WTC11 (cell line): ENCODE results near the gene PRSS53. TPM values are rescaled to one million over a fixed set of nuclear protein-coding genes. Genes with fewer than 3 reads are reported as not detected.
"Not testable (repeated sequence)": the region's sequence is repeated elsewhere in the genome, so short reads cannot be mapped to it uniquely, and the experiment has no call there.

Experiments used
- ATAC-seq: fragments of 200-7000 bp; cut with Tn5 transposase; 2 replicates; pipeline ENCODE4 v1.10.0; 2021; ENCODE audit warnings: mild to moderate bottlenecking, moderate library complexity
- CTCF ChIA-PET: fragments of 300-600 bp; sonication (Branson Sonifier 250); formaldehyde crosslinking; loops from one replicate; lab custom pipeline; 2021; ENCODE audit warnings: antibody characterized with exemption; lab: Charles Lee
- POLR2A ChIA-PET: fragments of 350-600 bp; sonication (Branson Sonifier 250); formaldehyde crosslinking; loops from one replicate; lab custom pipeline; 2021; ENCODE audit warnings: antibody characterized with exemption; lab: Charles Lee
- DNase-seq: peaks from one replicate; pipeline ENCODE4 v3.0.0; 2021; ENCODE audit warnings: low spot score
- H3K27ac Mint-ChIP-seq: 2 replicates; pipeline ENCODE4 v1.8.0; 2021; ENCODE audit warnings: mixed read lengths
- H3K27me3 Mint-ChIP-seq: 2 replicates; pipeline ENCODE4 v1.8.0; 2021; ENCODE audit warnings: low read depth, mild to moderate bottlenecking, moderate library complexity, mixed read lengths
- H3K36me3 Mint-ChIP-seq: 2 replicates; pipeline ENCODE4 v1.8.0; 2021; ENCODE audit warnings: mixed read lengths
- H3K4me1 Mint-ChIP-seq: 2 replicates; pipeline ENCODE4 v1.8.0; 2022; ENCODE audit warnings: mixed read lengths
- H3K4me3 Mint-ChIP-seq: 2 replicates; pipeline ENCODE4 v1.8.0; 2021; ENCODE audit warnings: mild to moderate bottlenecking, moderate library complexity, mixed read lengths
- H3K9me3 Mint-ChIP-seq: 2 replicates; pipeline ENCODE4 v1.8.0; 2021; ENCODE audit warnings: mixed read lengths
- ATF2 ChIP-seq: sonication (generic); formaldehyde crosslinking; IDR thresholded peaks from 2 replicates; pipeline ENCODE4 v1.8.1; 2022; ENCODE audit warnings: low read depth, missing genetic modification reagents, borderline replicate concordance
- CDX4 ChIP-seq: fragments of 250-450 bp; sonication (Bioruptor Pico); IDR thresholded peaks from 2 replicates; pipeline ENCODE4 v1.9.0; 2021; ENCODE audit warnings: moderate library complexity, mild to moderate bottlenecking, inconsistent platforms, borderline replicate concordance
- CREB1 ChIP-seq: sonication (generic); formaldehyde crosslinking; IDR thresholded peaks from 2 replicates; pipeline ENCODE4 v1.8.0; 2023; ENCODE audit warnings: mild to moderate bottlenecking, missing genetic modification reagents
- ERG ChIP-seq: fragments of 250-450 bp; sonication (Bioruptor Pico); IDR thresholded peaks from 2 replicates; pipeline ENCODE4 v1.8.0; 2021; ENCODE audit warnings: mild to moderate bottlenecking
- ESRRA ChIP-seq: sonication (generic); formaldehyde crosslinking; IDR thresholded peaks from 2 replicates; pipeline ENCODE4 v1.8.1; 2022; ENCODE audit warnings: mild to moderate bottlenecking, missing genetic modification reagents, borderline replicate concordance
- GABPB1 ChIP-seq: sonication (generic); formaldehyde crosslinking; IDR thresholded peaks from 2 replicates; pipeline ENCODE4 v1.8.1; 2023; ENCODE audit warnings: mild to moderate bottlenecking, missing genetic modification reagents
- JUN ChIP-seq: sonication (generic); formaldehyde crosslinking; IDR thresholded peaks from 2 replicates; pipeline ENCODE4 v1.8.0; 2023; ENCODE audit warnings: mild to moderate bottlenecking, missing genetic modification reagents
- NFATC4 ChIP-seq: fragments of 250-450 bp; sonication (Bioruptor Pico); IDR thresholded peaks from 2 replicates; pipeline ENCODE4 v1.9.0; 2021; ENCODE audit warnings: mild to moderate bottlenecking
- NR1H2 ChIP-seq: sonication (generic); formaldehyde crosslinking; IDR thresholded peaks from 2 replicates; pipeline ENCODE4 v1.9.0; 2021; ENCODE audit warnings: mild to moderate bottlenecking, moderate library complexity, missing genetic modification reagents
- OVOL2 ChIP-seq: fragments of 250-450 bp; sonication (Bioruptor Pico); IDR thresholded peaks from 2 replicates; pipeline ENCODE4 v1.9.0; 2021; ENCODE audit warnings: mild to moderate bottlenecking, borderline replicate concordance
- PRDM15 ChIP-seq: sonication (generic); formaldehyde crosslinking; IDR thresholded peaks from 2 replicates; pipeline ENCODE4 v1.8.0; 2022; ENCODE audit warnings: missing genetic modification reagents
- PREB ChIP-seq: sonication (generic); formaldehyde crosslinking; IDR thresholded peaks from 2 replicates; pipeline ENCODE4 v1.8.1; 2022; ENCODE audit warnings: mild to moderate bottlenecking, missing genetic modification reagents, moderate library complexity, borderline replicate concordance
- RELA ChIP-seq: sonication (generic); formaldehyde crosslinking; IDR thresholded peaks from 2 replicates; pipeline ENCODE4 v1.8.1; 2022; ENCODE audit warnings: missing genetic modification reagents, mild to moderate bottlenecking, borderline replicate concordance
- TCF7 ChIP-seq: sonication (generic); formaldehyde crosslinking; IDR thresholded peaks from 2 replicates; pipeline ENCODE4 v1.8.0; 2022; ENCODE audit warnings: mild to moderate bottlenecking, low read depth, missing genetic modification reagents, moderate library complexity
- TEAD1 ChIP-seq: sonication (generic); formaldehyde crosslinking; IDR thresholded peaks from 2 replicates; pipeline ENCODE4 v1.8.0; 2022; ENCODE audit warnings: mild to moderate bottlenecking, missing genetic modification reagents
- TP53 ChIP-seq: sonication (generic); formaldehyde crosslinking; IDR thresholded peaks from 2 replicates; pipeline ENCODE4 v1.8.1; 2023; ENCODE audit warnings: mild to moderate bottlenecking, missing genetic modification reagents
- USF1 ChIP-seq: sonication (generic); formaldehyde crosslinking; IDR thresholded peaks from 2 replicates; pipeline ENCODE4 v1.8.0; 2022; ENCODE audit warnings: mild to moderate bottlenecking, missing genetic modification reagents
- ZNF121 ChIP-seq: sonication (generic); formaldehyde crosslinking; IDR thresholded peaks from 2 replicates; pipeline ENCODE4 v1.8.0; 2023; ENCODE audit warnings: missing genetic modification reagents
- ZNF138 ChIP-seq: sonication (generic); formaldehyde crosslinking; conservative IDR thresholded peaks from 2 replicates; pipeline ENCODE4 v1.8.1; 2022; ENCODE audit warnings: mild to moderate bottlenecking, moderate library complexity, missing genetic modification reagents
- ZNF671 ChIP-seq: fragments of 250-450 bp; sonication (Bioruptor Pico); IDR thresholded peaks from 2 replicates; pipeline ENCODE4 v1.8.0; 2021; ENCODE audit warnings: mild to moderate bottlenecking
- total RNA-seq: library from RNA; stranded (reverse); gene quantifications from 3 replicates; pipeline ENCODE4 v1.2.3, GENCODE V29; 2021

The PRSS53 gene
- total RNA-seq, 1 experiment from 2014 or later, result 4.9 TPM

- TF ChIP-seq GABPB1 (CRISPR knock-in tag) (peak; percentile 85), ERG (CRISPR knock-in tag) (no peak), RELA (no peak), TEAD1 (no peak), PRDM15 (CRISPR knock-in tag) (no peak), CREB1 (CRISPR knock-in tag) (no peak)
- TF ChIP-seq, all 79 proteins: peak for 6
Observed at GRCh38 chr16:31105677-31106213, 17.0 kb upstream of the PRSS53 start (continued).

GRCh38 chr16:31100876-31101641 lies 12.3 kb upstream of the PRSS53 start:
- H3K9me3 Mint-ChIP-seq, H3K27ac Mint-ChIP-seq, DNase-seq, H3K4me1 Mint-ChIP-seq, H3K36me3 Mint-ChIP-seq, POLR2A ChIA-PET, ATAC-seq, H3K4me3 Mint-ChIP-seq: not testable (repeated sequence)
- peaks cover 11% of the 10 kb centered on the region for H3K27me3 Mint-ChIP-seq
- CTCF ChIA-PET, result interaction anchor here (0.6 to 3.3 kb wide), 5 partner anchors 41 to 333 kb away, joined by 3 to 11 read pairs (median 4); partner anchors contain the start of gene HSD3B7

GRCh38 chr16:31099860-31100638 lies 11.3 kb upstream of the PRSS53 start:
- no peak overlapping the region for H3K4me3 Mint-ChIP-seq
- DNase-seq (no peak), ATAC-seq (no peak)
- no peaks in the 10 kb centered on the region for H3K36me3 Mint-ChIP-seq
- POLR2A ChIA-PET, result no interaction called here
- H3K27ac Mint-ChIP-seq, result no peak overlapping the region
- H3K9me3 Mint-ChIP-seq, result 0 out of 2 replicates have a peak, but pooled peaks cover 4% of the 10 kb centered on the region
- H3K27me3 Mint-ChIP-seq, result peaks cover 11% of the 10 kb centered on the region
- CTCF ChIA-PET, result interaction anchor here (1.6 to 3.3 kb wide), 2 partner anchors 42 to 115 kb away, joined by 8 to 11 read pairs; partner anchors contain the start of gene HSD3B7
- H3K4me1 Mint-ChIP-seq, result peaks cover 5% of the 10 kb centered on the region
- TF ChIP-seq JUN (CRISPR knock-in tag), result no peak
- TF ChIP-seq ESRRA, result no peak
- no peak for TF ChIP-seq ZNF121 (CRISPR knock-in tag)
- no peak for TF ChIP-seq NFATC4 (CRISPR knock-in tag)
- no peak for TF ChIP-seq OVOL2 (CRISPR knock-in tag)
- TF ChIP-seq NR1H2 (CRISPR knock-in tag), result no peak
- TF ChIP-seq PREB (CRISPR knock-in tag), result no peak
- no peak for TF ChIP-seq ZNF671
- no peak for TF ChIP-seq USF1
- TF ChIP-seq TP53, result no peak
- no peak for TF ChIP-seq TCF7
- no peak for TF ChIP-seq CDX4 (CRISPR knock-in tag)
- no peak for TF ChIP-seq ZNF138 (CRISPR knock-in tag)
- no peak for TF ChIP-seq ATF2
